Endodermal cell (in vitro differentiated cells): ENCODE results near the gene IGSF22. TPM values are rescaled to one million over a fixed set of nuclear protein-coding genes. Genes with fewer than 3 reads are reported as not detected.

Source experiments
- DNase-seq: peaks from one replicate; pipeline ENCODE4 v3.0.0-alpha.2; 2017
- H3K27ac ChIP-seq: 2 replicates; pipeline ENCODE4 v1.5.1; 2013; ENCODE audit warnings: mild to moderate bottlenecking, low read depth, low read length, moderate library complexity
- H3K27me3 ChIP-seq: 2 replicates; pipeline ENCODE4 v1.6.1; 2013; ENCODE audit warnings: mild to moderate bottlenecking, low read length, moderate library complexity; ENCODE audit not compliant: insufficient read depth, control insufficient read depth, poor library complexity, severe bottlenecking
- H3K36me3 ChIP-seq: 2 replicates; pipeline ENCODE4 v1.7.0; 2013; ENCODE audit warnings: mild to moderate bottlenecking, low read length, moderate library complexity; ENCODE audit not compliant: control insufficient read depth, insufficient read depth
- H3K4me1 ChIP-seq: one replicate; pipeline ENCODE4 v1.7.0; 2013; ENCODE audit warnings: low read length; ENCODE audit not compliant: control insufficient read depth, insufficient read depth
- H3K4me3 ChIP-seq: 2 replicates; pipeline ENCODE4 v1.5.1; 2013; ENCODE audit warnings: mild to moderate bottlenecking, low read length, moderate library complexity
- H3K9ac ChIP-seq: 2 replicates; pipeline ENCODE4 v1.6.1; 2013; ENCODE audit warnings: mild to moderate bottlenecking, low read length, moderate library complexity; ENCODE audit not compliant: poor library complexity, severe bottlenecking; ENCODE audit errors: extremely low read depth
- H3K9me3 ChIP-seq: 2 replicates; pipeline ENCODE4 v1.6.1; 2013; ENCODE audit warnings: mild to moderate bottlenecking, low read length, moderate library complexity; ENCODE audit not compliant: control insufficient read depth
- H3K27ac Mint-ChIP-seq: 2 replicates; pipeline ENCODE4 v1.8.0; 2020; ENCODE audit warnings: mixed read lengths
- H3K27me3 Mint-ChIP-seq: 2 replicates; pipeline ENCODE4 v1.8.0; 2021; ENCODE audit warnings: mild to moderate bottlenecking, mixed read lengths; ENCODE audit not compliant: insufficient read depth
- H3K36me3 Mint-ChIP-seq: 2 replicates; pipeline ENCODE4 v1.8.0; 2020; ENCODE audit warnings: low read depth, mixed read lengths
- H3K4me1 Mint-ChIP-seq: 2 replicates; pipeline ENCODE4 v1.8.0; 2020; ENCODE audit warnings: mixed read lengths
- H3K4me3 Mint-ChIP-seq: 2 replicates; pipeline ENCODE4 v1.8.0; 2020; ENCODE audit warnings: mild to moderate bottlenecking, moderate library complexity, mixed read lengths
- H3K9me3 Mint-ChIP-seq: 2 replicates; pipeline ENCODE4 v1.8.0; 2020; ENCODE audit warnings: mild to moderate bottlenecking, mixed read lengths
- CTCF ChIP-seq: fragments of 200-600 bp; sonication (generic); conservative IDR thresholded peaks from 2 replicates; pipeline ENCODE4 v1.5.0; 2021; ENCODE audit warnings: antibody characterized with exemption, mild to moderate bottlenecking
- WGBS, 2 experiments: methylation state at CpG; one replicate each; pipeline versions ENCODE4 v1.1.5 to v1.1.7; 2013; ENCODE audit warnings: missing lambda C conversion rate in 2 of 2, mixed read lengths in 1 of 2; ENCODE audit not compliant: insufficient coverage in 1 of 2, insufficient read length in 1 of 2; 5-methylcytosine and 5-hydroxymethylcytosine counted together
- total RNA-seq, 2 donors: library from RNA; stranded (reverse); fragmentation: NEBNext Ultra II Directional in 1 of 2; extraction: Animal tissue kit (Norgen Biotek cat#: 25700) in 1 of 2; gene quantifications; 2 replicates in 1 of 2; 3 replicates in 1 of 2; pipeline ENCODE4 v1.2.1, GENCODE V29; 2021

IGSF22 gene
- total RNA-seq, 2 donors from 2014 or later: 0.22 to 1.6 TPM

- Mint-ChIP-seq H3K27ac (no peak overlapping the region), H3K27me3 (peaks cover 21% of the 10 kb centered on the region), H3K36me3 (no peaks in the 10 kb centered on the region), H3K4me1 (peaks cover 24% of the 10 kb centered on the region), H3K4me3 (no peak overlapping the region), H3K9me3 (no peaks in the 10 kb centered on the region)
- H3K27ac ChIP-seq: no peak overlapping the region
- no peak for DNase-seq
- no peaks in the 10 kb centered on the region for H3K9me3 ChIP-seq
- no peak for TF ChIP-seq CTCF
- no peaks in the 10 kb centered on the region for H3K36me3 ChIP-seq
- H3K4me1 ChIP-seq: peaks cover 8% of the 10 kb centered on the region
- no peak overlapping the region for H3K9ac ChIP-seq
- H3K4me3 ChIP-seq: no peak overlapping the region
- no peaks in the 10 kb centered on the region for H3K27me3 ChIP-seq
- 86 to 95% methylated on average over 1 to 2 of the region's 2 CpGs for WGBS, 2 experiments
Measured at GRCh38 chr11:18731441-18731840, 5.5 kb upstream of the IGSF22 start.

GRCh38 chr11:18730020-18730419 is 4.0 kb upstream of the IGSF22 start:
- H3K4me3 Mint-ChIP-seq: no peak overlapping the region
- H3K27me3 Mint-ChIP-seq: peaks cover 17% of the 10 kb centered on the region
- Histone ChIP-seq H3K9ac (no peak overlapping the region), H3K27ac (no peak overlapping the region), H3K36me3 (no peaks in the 10 kb centered on the region), H3K27me3 (no peaks in the 10 kb centered on the region), H3K4me1 (peaks cover 4% of the 10 kb centered on the region), H3K9me3 (no peaks in the 10 kb centered on the region), H3K4me3 (no peak overlapping the region)
- no peak overlapping the region for H3K27ac Mint-ChIP-seq
- H3K36me3 Mint-ChIP-seq: no peaks in the 10 kb centered on the region
- 95 to 97% methylated on average over 6 to 9 of the region's 9 CpGs for WGBS, 2 experiments
- TF ChIP-seq CTCF: no peak
- DNase-seq: no peak
- no peaks in the 10 kb centered on the region for H3K9me3 Mint-ChIP-seq
- H3K4me1 Mint-ChIP-seq: peaks cover 17% of the 10 kb centered on the region

GRCh38 chr11:18729426-18729825 is 3.4 kb upstream of the IGSF22 start:
- H3K36me3 ChIP-seq: no peaks in the 10 kb centered on the region
- H3K27ac Mint-ChIP-seq: no peak overlapping the region
- H3K9me3 ChIP-seq: no peaks in the 10 kb centered on the region
- H3K27ac ChIP-seq: no peak overlapping the region
- no peak overlapping the region for H3K4me3 ChIP-seq
- no peaks in the 10 kb centered on the region for H3K36me3 Mint-ChIP-seq
- WGBS, 2 experiments: 93% methylated on average over 5 to 16 of the region's 16 CpGs
- H3K9ac ChIP-seq: no peak overlapping the region
- H3K4me1 ChIP-seq: peaks cover under 1% of the 10 kb centered on the region
- H3K27me3 Mint-ChIP-seq: peaks cover 17% of the 10 kb centered on the region
- no peak overlapping the region for H3K4me3 Mint-ChIP-seq
- no peak for DNase-seq
- no peaks in the 10 kb centered on the region for H3K27me3 ChIP-seq
- no peaks in the 10 kb centered on the region for H3K9me3 Mint-ChIP-seq
- H3K4me1 Mint-ChIP-seq: peaks cover 12% of the 10 kb centered on the region
- TF ChIP-seq CTCF: no peak
